GM10266 (cell line): ENCODE data around the gene CDC14A.

ENCODE experiments used
- DNase-seq: peaks from one replicate; pipeline ENCODE4 v3.0.0; 2012; ENCODE audit errors: extremely low spot score
- CTCF ChIP-seq: IDR thresholded peaks from 2 replicates; pipeline ENCODE4 v1.5.1; 2012; ENCODE audit warnings: mild to moderate bottlenecking, low read depth; ENCODE audit not compliant: control insufficient read depth, insufficient read depth; ENCODE audit errors: missing control alignments

CDC14A gene

DNA sequence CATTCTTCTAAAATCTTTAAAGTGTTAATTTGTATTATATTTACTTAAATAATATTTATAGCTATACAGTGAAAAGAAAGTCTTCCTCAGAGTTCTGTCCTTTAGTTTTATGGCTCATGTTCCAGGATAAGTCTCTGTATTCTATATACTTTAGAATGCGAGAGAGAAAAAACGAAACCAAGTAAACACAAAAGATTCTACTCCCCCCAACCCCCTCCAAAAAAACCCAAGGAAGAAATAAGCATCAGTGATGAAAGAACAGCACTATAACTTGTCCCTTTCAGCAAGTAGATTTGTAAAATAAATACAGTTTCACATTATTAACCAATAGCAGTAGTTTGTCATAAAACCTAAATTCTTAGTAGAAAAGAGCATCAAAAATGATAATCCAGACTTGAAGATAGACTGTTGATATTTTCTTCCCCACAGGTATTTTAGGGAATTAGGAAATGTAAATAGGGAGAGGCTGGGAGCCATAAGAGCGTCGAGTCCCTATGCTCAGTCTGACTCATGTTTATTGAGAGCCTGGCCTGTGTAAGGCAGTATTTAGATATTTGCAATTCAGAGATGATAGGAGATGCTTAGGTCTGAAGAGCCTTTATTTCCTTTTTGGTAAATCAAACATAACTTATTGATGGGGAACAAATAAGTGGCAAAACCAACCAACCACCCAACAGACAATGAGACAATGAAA is 35.5 kb downstream of the CDC14A start:
- no peak for DNase-seq
- TF ChIP-seq CTCF, result no peak

- DNase-seq, result no peak
- no peak for TF ChIP-seq CTCF
Observed at GRCh38 chr1:100390531-100390930, 38.2 kb downstream of the CDC14A start.

DNA sequence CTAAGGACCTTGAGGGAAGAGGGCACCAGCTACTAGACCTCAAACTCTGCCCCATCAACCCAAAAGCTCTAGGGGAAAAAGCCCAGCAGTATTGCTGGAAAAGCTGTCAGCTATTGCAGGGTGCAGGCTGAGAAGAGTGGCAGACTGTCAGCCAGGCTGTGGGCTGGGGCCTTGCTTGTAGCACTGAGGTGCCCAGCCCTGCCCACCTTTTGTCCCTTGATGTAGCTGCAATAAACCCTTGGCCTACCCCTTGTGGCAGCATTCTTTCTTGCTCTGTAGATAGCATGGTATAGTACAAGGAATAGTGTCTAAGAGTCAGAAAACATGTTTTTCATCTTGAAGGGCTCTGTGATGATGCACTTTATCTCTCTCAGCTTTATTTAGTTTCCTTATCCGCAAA is 39.4 kb downstream of the CDC14A start:
- no peak for DNase-seq
- no peak for TF ChIP-seq CTCF

GRCh38 chr1:100392756-100393155 is 40.5 kb downstream of the CDC14A start:
- no peak for TF ChIP-seq CTCF
- no peak for DNase-seq

DNA sequence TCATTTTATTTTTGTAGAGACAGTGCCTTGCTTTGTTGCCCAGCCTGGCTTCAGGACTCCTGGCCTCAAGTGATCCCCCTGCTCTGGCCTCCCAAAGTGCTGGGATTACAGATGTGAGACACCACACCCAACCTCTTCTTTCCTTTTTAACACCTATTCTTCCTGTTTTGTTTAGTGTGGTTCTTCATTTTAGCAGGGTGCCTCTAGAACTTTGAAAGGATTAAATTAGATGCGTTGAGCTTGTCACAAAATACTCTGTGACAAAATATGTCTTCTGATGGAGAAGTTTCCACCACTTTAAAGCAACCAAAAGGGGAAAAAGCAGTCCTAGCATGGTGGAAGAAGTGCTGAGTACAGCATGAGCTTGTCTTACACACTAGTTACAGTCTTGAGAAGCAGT is 42.0 kb downstream of the CDC14A start:
- DNase-seq, result no peak
- TF ChIP-seq CTCF, result no peak

DNA sequence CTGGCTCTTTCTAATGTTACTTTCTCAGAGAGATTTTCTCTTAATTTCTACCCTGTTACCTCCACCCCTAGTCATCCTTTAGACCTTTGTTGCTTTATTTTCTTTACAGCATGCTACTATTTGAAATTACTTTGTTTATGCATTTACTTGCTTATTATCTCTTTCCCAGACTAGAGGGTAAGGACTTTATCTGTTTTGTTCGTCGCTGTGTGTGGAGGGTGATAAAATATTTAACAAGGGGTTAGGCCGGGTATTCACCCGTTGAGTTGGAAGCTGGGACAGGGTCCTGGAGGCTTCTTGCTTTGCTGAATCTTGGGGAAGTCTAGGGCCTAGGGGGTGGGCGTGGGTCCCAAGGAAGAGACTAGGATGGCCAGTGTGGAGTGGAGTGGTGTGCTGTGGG is 43.6 kb downstream of the CDC14A start:
- TF ChIP-seq CTCF, result no peak
- DNase-seq, result no peak

DNA sequence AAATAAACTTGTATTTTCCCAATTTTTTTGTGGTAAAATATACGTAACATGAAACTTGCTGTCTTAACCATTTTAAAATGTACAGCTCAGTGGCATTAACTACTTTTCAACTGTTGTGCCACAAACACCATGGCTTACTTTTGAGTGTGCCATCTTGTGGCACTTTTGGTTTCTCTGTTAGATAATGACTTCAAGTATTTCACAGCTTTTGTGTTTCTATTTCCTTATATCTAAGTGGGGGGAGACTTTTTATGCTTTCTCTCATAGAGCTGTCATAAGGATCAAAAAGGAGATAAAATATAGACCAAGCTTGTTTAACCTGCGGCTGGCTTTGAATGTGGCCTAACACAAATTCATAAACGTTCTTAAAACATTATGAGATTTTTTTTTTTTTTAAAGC is 44.3 kb downstream of the CDC14A start:
- TF ChIP-seq CTCF, result no peak
- no peak for DNase-seq
